ENCODE data around the gene GFAP. TPM values are rescaled to one million over a fixed set of nuclear protein-coding genes. Genes with fewer than 3 reads are reported as not detected.
"Not testable (repeated sequence)": the region's sequence is repeated elsewhere in the genome, so short reads cannot be mapped to it uniquely, and the experiment has no call there.

GFAP gene
- total RNA-seq = 708 TPM

GRCh38 chr17:44915321-44915726 is at the start of gene GFAP:
Gene GFAP (minus strand): TSS chr17:44915500. CDS start chr17:44915486, 14 bp downstream.
- DNase-seq = no peak

DNA sequence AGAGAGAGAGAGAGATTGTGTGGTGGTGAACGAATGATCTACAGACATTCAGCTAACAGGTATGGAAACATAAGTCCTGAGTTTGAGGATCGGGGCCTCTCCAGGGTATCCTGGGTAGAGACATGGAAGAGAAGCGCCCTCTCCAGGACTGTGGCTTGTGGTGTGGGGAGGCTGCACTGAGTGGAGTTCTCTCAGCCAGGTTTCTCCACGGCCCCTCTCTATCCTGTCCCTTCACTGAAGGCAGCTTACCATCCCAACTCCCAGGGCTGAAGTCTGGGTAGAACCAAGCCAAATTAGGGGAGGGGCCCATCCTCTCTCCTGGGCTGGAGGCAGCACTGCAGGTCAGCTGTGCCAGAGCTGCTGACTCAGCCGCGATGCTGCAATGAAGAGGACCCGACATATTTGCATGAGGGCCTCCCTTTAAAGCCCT is 46.6 kb upstream of the GFAP start:
- DNase-seq = no peak

DNA sequence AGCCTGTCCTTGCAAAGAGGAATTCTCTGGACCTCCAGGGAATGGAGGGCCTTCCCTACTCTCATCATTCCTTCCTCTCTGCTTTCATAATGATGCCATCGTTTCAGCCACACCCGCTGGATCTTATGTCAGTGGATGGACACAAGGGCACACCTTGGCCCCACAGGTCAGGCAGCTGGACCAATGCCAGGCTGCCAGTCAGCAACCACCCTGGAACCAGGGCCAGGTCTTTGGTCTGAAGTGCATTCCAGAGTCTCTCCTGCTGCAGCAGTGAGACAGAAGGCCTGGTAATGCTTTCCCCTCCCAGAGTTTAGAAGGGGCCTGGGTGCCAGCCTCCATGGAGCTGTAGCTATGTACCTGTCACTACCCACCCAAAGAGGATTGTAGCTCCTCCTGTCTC is 45.4 kb upstream of the GFAP start:
- DNase-seq = no peak

DNA sequence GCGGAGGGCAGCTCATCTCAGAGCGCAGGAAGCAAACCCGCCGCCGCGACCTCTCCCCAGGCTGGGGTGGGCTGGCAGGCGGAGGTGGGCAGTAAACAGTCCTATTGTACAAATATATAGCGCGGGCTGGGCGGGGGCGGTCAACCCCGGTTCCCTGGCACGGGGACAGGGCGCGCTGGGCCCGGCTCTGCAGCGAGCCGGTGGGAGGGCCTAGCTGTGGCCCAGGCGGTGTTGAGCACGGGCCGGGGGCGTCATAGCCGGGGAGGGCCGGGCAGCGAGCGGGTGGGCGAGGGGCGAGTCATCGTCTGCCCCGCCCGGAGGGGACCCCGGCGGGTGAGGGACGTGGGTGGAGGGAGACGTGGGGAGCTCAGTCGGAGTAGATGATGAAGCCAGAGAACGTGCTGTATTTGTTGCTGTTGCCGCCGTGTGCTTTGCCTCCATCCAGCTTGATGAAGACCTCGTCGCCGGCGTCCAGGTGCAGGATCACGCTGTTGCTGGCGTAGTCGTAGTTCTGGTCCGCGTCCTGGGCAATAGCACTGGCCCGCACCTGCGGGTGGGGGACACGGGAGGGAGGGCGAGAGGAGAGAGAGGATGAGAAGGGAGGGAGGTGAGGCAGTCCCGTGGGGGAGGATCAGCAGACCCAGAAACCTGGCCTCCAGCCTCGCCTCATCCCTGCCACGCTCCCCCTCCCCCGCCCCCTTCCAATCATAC is 44.7 kb upstream of the GFAP start:
- no peak for DNase-seq

DNA sequence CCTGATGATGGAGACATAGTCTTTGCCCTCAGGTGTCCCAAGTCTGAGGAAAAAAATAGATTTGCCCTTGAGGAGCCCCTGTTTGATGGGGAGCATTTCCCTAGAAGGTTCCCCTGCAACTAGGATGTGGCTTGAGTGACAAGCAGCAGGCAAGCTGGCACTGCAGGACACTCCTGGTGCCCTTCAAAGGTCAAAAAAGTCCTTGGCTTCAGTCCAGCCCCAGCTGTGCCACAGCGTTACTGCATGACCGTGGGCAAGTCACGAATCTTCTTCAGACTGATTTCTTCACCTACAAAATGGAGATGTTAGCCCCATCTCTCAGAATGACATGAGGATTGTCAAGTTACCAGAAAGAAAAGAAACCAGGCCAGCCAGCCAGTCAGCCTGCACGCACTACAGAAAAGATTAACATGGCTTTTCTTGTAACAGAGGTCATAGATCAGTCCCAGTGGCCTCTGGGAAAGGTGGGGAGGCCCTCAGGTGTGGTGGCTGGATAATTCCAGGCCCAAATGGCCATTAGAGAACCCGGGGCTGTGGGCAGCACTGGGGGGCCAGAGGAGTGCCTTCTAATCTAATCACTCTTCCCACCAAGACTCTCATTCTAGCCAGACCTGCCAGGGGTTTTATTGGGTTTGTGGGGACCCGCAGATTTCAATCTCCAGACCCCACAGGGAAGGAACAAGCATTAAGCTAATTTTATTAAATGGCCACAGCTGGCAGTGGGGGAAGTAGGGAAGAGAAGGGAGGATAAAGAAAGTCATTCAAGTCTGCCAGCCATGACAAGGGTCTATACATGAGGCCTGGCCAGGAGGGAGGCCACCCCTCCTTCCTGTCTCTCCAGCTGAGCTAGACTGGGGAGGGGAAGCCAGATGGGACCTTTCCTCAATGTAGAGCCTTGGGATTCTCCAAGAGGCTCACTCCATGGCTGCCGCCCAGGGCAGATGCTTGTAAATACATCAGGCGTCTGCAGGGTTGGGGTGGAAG is 42.0 kb upstream of the GFAP start:
- DNase-seq = no peak

DNA sequence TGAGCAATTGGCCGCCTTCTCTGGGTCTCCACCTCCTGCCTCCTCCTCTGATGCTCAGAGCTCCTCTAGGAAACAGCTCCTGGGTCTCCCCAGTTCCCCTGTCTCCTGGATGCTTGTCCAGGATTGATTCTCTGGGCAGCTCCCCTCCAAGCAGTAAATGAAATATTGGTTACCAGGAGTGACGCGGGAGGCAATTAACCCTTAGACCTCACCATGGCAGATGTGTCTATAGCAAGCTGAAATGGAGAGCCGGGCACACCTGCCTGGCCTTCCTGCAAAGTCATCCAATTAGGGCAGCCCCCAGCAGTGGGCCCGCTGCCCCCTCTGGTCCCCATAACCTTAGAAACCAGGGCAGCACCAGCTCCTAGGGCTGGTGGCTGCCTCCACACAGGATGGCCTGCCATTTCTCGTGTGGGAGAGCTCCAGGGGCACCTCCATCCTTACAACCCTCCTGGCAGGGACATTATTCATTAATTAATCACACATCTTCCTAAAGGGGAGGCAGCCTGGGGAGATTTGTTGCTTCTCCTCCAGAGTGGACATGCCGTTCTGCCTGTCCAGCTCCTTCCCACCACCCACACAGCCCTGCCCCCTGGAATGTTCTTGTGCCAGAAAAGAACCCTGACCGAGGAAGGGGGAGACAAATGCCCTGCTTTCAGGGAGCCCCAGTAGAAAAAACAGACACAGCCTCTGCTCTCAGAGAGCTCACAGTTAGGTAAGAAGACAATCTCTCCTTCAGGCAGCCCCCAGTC is 40.5 kb upstream of the GFAP start:
- no peak for DNase-seq

DNA sequence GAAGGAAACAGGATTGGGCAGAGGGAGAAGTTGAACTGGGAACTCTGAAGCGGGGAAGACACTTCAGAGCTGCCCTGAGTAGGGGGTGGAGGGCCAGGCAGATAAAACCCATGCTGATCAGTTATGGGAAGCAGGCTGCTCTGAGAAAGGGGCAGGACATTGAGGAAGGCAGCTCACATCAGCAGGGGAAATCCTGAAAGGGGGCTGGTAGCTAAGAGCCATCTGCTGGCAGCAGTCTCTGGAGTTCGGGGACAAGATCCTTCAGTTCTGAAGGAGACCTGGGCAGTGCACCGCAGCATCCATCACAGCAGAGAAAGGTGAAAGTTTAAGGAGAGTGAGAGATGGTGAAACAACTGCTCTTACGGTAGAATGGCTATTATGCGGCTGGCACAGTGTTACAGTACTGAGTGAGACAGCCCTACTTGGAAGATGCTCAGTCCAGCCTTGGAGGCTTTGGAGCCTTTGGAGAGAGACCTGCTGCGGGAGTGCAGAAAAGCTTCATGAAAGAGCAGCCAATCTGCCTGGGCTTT is 37.7 kb upstream of the GFAP start:
- no peak for DNase-seq

- no peak for DNase-seq
Measured at GRCh38 chr17:44948315-44948795, 33.1 kb upstream of the GFAP start.

- DNase-seq = peak; percentile 68
Measured at GRCh38 chr17:44947461-44948314, 32.4 kb upstream of the GFAP start, which contains the start of gene KIF18B. Gene KIF18B (minus strand): TSS chr17:44947773. CDS start chr17:44936344, 11,429 bp downstream.

GRCh38 chr17:44945652-44946051 is 30.4 kb upstream of the GFAP start:
- DNase-seq = not testable (repeated sequence)

DNA sequence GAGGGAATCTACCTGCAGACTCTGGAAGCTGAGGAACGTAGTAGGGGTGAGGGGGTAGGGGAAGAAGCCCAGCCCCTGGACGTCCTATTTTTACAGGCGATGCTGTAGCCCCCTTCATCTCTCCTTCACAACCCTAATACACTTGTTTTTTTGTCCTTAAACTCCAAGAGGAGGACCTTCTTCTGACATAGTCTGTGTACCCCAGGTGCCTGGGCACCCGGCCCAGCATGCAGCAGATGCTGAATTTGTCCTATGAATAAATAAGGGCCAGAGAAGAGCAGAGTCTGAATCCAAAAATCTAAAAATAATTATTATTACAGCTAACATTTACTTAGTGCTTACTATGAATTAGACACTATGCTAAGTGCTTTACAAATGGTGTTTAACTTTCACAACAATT is 27.2 kb upstream of the GFAP start:
- no peak for DNase-seq

DNA sequence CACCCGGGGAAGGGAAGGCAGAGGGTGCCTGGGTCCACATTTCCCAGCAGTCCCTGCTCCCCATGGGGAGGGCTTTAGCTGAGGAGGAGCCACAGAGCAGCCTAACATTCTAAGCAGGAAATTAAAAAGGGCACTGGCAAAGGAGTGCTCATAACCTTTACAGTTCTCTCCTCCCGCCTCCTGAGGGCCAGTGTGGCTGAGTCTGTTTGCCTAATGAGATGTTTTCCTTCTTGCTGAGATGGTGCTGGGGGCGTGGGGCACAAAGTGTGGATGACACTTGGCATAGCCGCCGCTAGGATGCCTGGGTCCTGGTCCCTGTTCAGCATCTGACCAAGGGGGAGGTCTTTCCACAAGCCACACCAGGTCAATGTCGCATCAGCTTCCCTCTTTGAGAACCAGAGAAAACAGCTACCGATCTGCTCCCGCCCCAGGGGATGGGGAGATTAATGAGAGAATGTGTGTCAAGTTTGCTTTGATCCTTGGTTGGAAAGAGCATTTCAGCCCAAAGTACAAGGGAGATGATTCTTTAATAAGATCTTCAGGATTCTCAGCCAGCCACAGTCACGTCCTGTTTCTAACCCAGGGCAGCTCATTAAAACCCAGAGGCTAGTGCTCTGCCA is 26.5 kb upstream of the GFAP start:
- no peak for DNase-seq

GRCh38 chr17:44940768-44941167 is 25.5 kb upstream of the GFAP start:
- no peak for DNase-seq

GRCh38 chr17:44940317-44940716 is 25.0 kb upstream of the GFAP start:
- DNase-seq = no peak

DNA sequence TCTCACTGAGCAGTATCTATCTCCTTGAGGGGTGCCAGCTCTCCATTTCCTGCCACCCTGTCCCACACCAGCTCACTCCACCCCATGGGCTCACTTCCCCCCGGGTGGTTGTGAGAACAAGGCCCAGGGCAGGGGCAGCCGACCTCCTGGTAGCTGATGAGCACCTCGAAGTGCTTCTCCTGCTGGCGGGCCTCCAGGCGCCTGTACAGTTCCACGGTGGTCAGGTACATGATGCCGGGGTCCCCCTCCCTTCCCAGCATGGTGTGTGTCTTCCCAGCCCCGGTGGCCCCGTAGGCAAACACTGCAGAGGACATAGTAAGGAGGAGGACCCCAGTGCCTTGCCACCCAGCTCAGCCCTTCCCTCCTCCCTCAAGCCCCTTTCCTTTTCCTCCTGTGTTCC is 19.8 kb upstream of the GFAP start:
- DNase-seq = no peak

GRCh38 chr17:44934745-44935105 is 19.4 kb upstream of the GFAP start:
- DNase-seq = no peak

- no peak for DNase-seq
Measured at GRCh38 chr17:44933824-44934744, 18.8 kb upstream of the GFAP start.

- no peak for DNase-seq
Measured at GRCh38 chr17:44932787-44933097, 17.4 kb upstream of the GFAP start.

DNA sequence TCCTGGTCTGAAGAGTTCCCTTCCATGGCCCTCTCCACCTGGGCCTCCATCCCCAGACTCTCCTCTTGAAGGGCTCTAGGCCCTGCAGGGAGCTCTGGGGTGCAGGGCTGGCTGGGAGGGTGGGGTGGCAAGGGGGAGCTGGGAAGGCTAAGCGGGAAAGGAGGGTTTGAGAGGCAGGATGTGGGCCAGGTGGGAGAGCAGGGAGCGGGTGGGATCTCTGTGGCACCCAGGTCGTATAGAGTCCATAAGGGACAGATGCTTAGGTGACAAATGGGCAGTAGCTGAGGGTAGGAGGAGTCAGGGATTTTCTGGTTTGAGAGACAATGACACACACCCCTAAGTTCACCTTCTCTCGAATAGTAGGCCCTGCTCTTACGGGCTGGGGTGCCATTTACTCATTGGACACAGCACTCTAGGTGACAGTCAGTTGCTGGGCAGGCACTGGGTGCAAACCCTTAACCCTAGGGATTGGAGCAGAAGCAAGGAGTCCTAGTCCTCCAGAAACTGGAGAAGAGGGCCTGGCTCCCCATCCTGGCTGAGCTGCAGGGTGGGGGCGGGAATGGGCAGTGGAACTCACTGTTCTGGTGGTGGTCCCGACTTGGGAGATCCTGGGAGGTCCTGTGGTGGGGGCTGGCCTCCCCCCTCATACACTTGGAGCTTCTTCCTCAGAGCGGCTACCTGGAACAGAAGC is 16.9 kb upstream of the GFAP start:
- DNase-seq = no peak

All from occipital lobe (tissue), 2 donors.